Keratinocyte (primary cell): ENCODE measurements around the gene SNHG17.

Experiments
- EZH2 ChIP-seq: IDR thresholded peaks from one replicate; pipeline ENCODE4 v1.6.1; 2012; ENCODE audit warnings: inconsistent platforms, mild to moderate bottlenecking, low read length, moderate library complexity
- TF ChIP-seq, protein P1 (sequence below), 3 experiments: IDR thresholded peaks in 1 of 3; conservative IDR thresholded peaks in 1 of 3; optimal IDR thresholded peaks in 1 of 3; 2 replicates in 2 of 3; 3 replicates in 1 of 3; pipeline versions ENCODE3 to v1.5.1; 2011; ENCODE audit warnings: low read length in 3 of 3, mild to moderate bottlenecking in 3 of 3, moderate library complexity in 2 of 3, control low read depth in 1 of 3, inconsistent platforms in 1 of 3; ENCODE audit not compliant: insufficient read depth in 2 of 3; ENCODE audit errors: extremely low read depth in 1 of 3

DNA sequence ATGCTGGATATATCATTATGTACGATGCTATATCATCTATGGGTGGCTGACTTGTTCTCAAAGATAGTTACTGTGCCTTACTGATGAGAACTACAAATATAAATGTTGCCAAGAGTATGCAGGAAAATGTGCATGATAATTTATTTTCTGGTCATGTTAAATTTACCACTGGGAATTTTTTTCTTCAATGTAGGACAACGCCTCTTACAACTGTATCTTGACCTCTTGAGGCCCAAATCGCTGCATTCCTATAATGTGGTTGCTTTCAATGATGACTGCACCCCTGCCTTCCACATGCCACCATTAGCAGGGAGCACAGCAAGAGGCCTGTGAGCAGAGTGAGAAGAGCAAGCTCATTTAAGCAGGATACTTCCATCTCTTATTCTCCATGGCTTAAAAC is 31.9 kb upstream of the SNHG17 start:
- TF ChIP-seq, protein P1, sequence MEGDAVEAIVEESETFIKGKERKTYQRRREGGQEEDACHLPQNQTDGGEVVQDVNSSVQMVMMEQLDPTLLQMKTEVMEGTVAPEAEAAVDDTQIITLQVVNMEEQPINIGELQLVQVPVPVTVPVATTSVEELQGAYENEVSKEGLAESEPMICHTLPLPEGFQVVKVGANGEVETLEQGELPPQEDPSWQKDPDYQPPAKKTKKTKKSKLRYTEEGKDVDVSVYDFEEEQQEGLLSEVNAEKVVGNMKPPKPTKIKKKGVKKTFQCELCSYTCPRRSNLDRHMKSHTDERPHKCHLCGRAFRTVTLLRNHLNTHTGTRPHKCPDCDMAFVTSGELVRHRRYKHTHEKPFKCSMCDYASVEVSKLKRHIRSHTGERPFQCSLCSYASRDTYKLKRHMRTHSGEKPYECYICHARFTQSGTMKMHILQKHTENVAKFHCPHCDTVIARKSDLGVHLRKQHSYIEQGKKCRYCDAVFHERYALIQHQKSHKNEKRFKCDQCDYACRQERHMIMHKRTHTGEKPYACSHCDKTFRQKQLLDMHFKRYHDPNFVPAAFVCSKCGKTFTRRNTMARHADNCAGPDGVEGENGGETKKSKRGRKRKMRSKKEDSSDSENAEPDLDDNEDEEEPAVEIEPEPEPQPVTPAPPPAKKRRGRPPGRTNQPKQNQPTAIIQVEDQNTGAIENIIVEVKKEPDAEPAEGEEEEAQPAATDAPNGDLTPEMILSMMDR (optimal IDR thresholded peaks at IDR 0.05 in 1 of 3, IDR thresholded peaks at IDR 0.05 in 1 of 3, conservative IDR thresholded peaks at IDR 0.05 in 1 of 3; ENCODE audit: extremely low read depth in 1 of 3, insufficient read depth in 2 of 3, low read length in 3 of 3) = no peak
- no peak for TF ChIP-seq EZH2
